CD4-positive, alpha-beta T cell treated with Interleukin-4 for 4 hours (primary cell): ENCODE results near the gene IGSF21.
"Not testable (repeated sequence)": the region's sequence is repeated elsewhere in the genome, so short reads cannot be mapped to it uniquely, and the experiment has no call there.

Experiments used
- DNase-seq: peaks from one replicate; pipeline ENCODE4 v3.0.0-alpha.2; 2020

The IGSF21 gene

GRCh38 chr1:18411820-18412641 lies 304.4 kb downstream of the IGSF21 start:
- DNase-seq = no peak

- DNase-seq = no peak
Observed at GRCh38 chr1:18412882-18413353, 305.3 kb downstream of the IGSF21 start.

GRCh38 chr1:18413541-18414305 lies 306.1 kb downstream of the IGSF21 start:
- no peak for DNase-seq

- no peak for DNase-seq
Observed at GRCh38 chr1:18414321-18414720, 306.7 kb downstream of the IGSF21 start.

- no peak for DNase-seq
Observed at GRCh38 chr1:18414872-18415447, 307.4 kb downstream of the IGSF21 start.

GRCh38 chr1:18415448-18416027 lies 307.9 kb downstream of the IGSF21 start:
- no peak for DNase-seq

- DNase-seq = not testable (repeated sequence)
Observed at GRCh38 chr1:18416126-18416525, 308.5 kb downstream of the IGSF21 start.

- no peak for DNase-seq
Observed at GRCh38 chr1:18417316-18418269, 310.0 kb downstream of the IGSF21 start.

- DNase-seq = no peak
Observed at GRCh38 chr1:18419113-18419844, 311.7 kb downstream of the IGSF21 start.

- DNase-seq = no peak
Observed at GRCh38 chr1:18419845-18420184, 312.2 kb downstream of the IGSF21 start.

GRCh38 chr1:18422076-18422777 lies 314.6 kb downstream of the IGSF21 start:
- DNase-seq = no peak

- DNase-seq = no peak
Observed at GRCh38 chr1:18422954-18423353, 315.4 kb downstream of the IGSF21 start.

- DNase-seq = no peak
Observed at GRCh38 chr1:18426580-18426979, 319.0 kb downstream of the IGSF21 start.
